ENCODE data around the gene FAM228B.
"Not testable (repeated sequence)": the region's sequence is repeated elsewhere in the genome, so short reads cannot be mapped to it uniquely, and the experiment has no call there.

The FAM228B gene

GRCh38 chr2:24102677-24103076, 20.6 kb upstream of the FAM228B start:
- no peak for DNase-seq (ENCODE audit: low read depth in 2 of 2)

DNA sequence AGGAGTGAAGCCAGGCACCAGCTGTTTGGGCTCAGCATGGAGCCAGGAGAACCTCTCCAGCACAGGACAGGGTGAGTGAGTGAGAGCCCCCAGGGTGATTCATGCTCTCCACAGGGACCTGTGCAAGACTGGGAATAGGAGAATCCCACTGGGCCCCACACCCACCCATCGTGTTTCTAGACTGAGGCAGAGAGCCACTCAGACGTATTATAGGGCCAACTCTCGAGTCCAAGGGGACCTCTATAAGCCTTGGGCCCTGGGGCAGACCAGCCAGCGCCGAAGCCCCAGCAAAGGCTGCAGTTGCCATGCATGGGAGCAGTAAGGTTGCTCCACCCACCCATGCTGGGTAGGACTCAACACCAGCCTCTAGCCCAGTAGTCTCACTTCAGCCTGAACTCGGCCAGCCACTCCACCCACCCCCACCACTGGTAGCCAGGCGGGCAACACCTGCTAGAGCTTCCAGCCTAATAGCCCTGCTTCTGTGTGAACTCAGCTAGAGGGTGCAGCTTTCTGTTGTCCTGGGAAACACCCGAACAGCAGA, 19.1 kb upstream of the FAM228B start:
- no peak for DNase-seq (ENCODE audit: low read depth in 2 of 2)

GRCh38 chr2:24104906-24105305, 18.4 kb upstream of the FAM228B start:
- no peak for DNase-seq (ENCODE audit: low read depth in 2 of 2)

DNA sequence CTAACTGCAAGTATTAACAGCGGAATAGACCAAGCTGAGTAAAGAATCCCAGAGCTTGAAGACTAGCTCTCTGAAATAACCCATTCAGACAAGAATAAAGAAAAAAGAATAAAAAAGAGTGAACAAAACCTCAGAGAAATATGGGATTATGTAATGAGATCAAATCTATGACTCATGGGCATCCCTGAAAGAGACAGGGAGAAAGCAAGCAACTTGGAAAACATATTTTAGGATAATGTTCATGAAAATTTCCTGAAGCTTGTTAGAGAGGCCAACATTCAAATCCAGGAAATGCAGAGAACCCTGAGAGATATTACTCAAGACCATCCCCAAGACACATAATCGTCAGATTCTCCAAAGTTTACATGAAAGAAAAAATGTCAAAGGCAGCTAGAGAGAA, 17.5 kb upstream of the FAM228B start:
- DNase-seq (ENCODE audit: low read depth in 2 of 2) = no peak

- no peak for DNase-seq (ENCODE audit: low read depth in 2 of 2)
Observed at GRCh38 chr2:24106786-24107185, 16.5 kb upstream of the FAM228B start.

DNA sequence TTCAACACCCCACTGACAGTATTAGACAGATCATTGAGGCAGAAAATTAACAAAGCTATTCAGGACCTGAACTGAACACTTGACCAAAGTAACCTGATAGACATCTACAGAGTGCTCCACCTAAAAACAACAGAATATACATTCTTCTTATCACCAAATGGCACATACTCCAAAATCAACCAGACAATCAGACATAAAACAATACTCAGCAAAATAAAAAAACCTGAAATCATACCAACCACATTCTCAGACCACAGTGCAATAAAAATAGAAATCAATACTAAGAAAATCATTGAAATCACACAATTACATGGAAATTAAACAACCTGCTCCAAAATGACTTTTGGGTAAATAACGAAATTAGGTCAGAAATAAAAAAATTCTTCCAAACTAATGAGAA, 15.9 kb upstream of the FAM228B start:
- no peak for DNase-seq (ENCODE audit: low read depth in 2 of 2)

- DNase-seq (ENCODE audit: low read depth in 2 of 2) = not testable (repeated sequence)
Observed at GRCh38 chr2:24109431-24109830, 13.8 kb upstream of the FAM228B start.

GRCh38 chr2:24110660-24111303, 12.5 kb upstream of the FAM228B start:
- DNase-seq (ENCODE audit: low read depth in 2 of 2) = no peak

DNA sequence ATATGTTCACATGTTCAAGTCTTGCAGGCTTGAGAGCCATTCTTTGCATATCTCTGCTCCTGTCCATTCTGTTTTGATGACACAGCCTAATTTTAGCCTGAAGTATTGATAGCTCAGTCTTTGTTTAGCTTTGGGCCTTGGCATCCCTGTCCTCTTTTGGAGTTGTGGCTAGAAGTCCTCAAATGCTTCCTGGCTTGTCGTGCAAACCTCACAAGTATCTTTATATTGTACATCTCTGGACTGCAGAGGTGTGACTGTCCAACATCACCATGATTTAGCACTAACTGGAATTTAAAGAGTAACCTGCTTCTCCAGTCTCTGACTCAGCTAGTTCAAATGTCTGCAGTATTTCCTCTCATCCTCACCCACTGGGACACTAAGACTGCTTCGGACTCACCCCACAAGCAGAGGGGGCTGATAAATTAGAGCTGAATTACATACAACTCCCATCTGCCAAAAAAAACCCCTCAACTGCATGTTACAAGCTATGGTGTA, 11.8 kb upstream of the FAM228B start:
- no peak for DNase-seq (ENCODE audit: low read depth in 2 of 2)

DNA sequence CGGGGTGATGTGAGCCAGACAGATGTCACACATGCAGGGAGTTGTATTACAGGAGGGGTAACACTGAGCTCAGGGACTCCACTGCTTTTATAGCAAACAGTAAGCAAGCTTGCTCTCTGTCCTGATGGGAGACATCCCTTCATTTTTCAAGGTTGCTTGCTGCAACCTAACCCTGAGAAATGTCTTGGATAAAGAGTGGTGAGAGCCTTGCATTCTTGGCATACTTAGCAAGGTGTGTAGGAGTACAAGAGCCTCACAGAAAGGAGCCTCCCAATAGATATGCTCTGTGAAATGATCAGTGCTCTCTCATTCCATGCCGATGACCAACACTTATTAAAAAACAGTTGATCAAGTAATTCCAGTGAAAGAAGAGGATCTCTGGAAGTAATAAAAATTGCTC, 8.2 kb upstream of the FAM228B start:
- DNase-seq (ENCODE audit: low read depth in 2 of 2) = no peak

DNA sequence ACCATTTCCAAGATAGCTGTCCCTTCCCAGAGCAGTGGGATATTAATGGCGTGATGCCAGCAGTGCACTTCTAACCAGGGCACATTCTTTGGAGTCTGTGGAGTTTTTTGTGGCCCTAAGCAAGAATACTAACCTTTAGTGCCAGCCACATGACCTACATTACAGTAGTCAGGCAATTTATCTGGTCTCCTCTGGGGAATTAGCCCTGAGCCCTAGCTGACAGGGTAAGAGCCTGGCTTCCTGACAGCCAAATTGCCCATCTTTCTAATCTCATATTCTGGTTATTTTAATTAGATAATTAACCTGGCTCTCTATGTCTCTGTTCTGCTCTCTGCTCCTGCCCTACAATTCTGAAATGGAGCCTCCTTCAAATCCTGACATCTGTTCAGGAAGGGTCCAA, 5.4 kb upstream of the FAM228B start:
- no peak for DNase-seq (ENCODE audit: low read depth in 2 of 2)

- no peak for DNase-seq (ENCODE audit: low read depth in 2 of 2)
Observed at GRCh38 chr2:24121066-24121465, 2.2 kb upstream of the FAM228B start.

DNA sequence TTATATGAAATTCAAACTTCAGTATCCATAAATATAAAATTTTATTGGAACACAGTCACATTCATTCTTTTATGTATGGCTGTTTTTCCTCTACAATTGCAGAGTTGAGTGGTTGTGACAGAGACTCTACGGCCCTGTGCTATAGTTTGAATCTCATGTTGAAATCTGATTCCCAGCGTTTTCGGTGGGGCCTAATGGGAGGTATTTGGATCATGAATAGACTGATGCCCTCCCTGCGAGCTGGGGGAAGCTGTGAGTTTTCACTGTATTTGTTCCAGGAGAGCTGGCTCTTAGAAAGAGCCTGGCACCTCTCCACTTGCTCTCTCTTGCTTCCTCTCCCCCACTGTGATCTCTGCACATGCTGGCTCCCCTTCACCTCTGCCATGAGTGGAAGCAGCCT, 1.8 kb upstream of the FAM228B start:
- DNase-seq (ENCODE audit: low read depth in 2 of 2) = no peak

GRCh38 chr2:24122366-24123194, 689 bp upstream of the FAM228B start:
- no peak for DNase-seq (ENCODE audit: low read depth in 2 of 2)

DNA sequence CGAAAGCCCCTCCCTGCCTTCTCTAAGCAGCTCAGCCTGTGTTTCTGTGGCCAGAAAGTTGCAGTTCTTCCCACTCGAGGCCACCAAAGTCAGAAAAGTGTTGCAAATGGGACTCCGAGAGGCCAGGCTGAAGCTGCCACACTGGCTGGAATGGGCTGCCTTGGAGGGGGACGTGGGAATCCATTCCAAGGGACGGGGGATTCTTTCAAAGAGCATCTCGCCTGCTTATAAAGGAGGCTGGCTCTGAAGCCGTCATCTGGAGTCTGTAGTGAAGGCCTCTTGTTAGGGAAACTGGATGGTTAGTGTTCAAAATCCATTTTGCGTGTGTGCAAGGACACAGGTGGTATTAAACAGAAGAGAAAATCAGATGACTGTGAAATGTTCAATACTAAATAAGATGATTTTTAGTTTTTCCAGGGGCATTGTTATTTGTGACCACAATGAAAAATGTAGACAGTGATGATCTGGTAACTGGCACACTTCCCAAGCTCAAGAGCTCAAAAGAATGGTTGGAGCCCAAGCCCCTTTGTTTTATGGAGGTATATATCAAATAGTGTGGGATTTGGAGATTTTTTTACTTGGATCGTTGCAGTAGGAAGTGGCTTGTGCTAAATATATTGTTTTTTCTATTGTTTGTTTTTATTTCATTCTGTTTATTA, 782 bp downstream of the FAM228B start:
- DNase-seq (ENCODE audit: low read depth in 2 of 2) = no peak

- no peak for DNase-seq (ENCODE audit: low read depth in 2 of 2)
Observed at GRCh38 chr2:24125956-24126355, 2.7 kb downstream of the FAM228B start.

DNA sequence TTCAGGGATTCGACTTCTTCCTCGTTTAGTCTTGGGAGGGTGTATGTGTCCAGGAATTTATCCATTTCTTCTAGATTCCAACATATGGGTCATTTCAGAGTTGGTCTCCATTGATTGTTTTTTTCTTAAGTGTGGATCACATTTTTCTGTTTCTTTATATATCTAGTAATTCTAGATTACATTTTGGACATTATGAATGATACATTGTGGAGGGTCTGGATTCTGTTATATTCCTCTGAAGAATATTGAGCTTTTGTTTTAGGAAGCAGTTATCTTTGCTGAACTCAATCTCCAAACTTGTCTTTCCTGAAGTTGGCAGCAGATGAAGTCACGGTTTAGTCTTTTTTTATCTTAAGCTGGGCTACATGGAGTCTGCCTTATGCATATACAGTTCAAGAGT, 9.3 kb downstream of the FAM228B start:
- DNase-seq (ENCODE audit: low read depth in 2 of 2) = no peak

DNA sequence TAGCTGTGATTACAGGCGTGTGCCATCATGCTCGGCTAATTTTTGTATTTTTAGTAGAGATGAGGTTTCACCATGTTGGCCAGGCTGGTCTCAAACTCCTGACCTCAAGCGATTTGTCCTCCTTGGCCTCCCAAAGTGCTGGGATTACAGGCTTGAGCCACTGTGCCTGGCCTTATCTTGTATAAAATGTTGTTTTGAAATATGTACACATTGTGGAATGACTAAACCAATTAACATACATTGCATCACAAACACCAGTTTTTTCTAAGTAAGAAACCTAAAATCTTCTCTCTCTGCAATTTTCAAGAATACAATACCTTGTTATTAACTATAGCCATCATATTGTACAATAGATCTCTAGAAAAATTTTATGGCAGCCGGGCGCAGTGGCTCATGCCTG, 17.0 kb downstream of the FAM228B start:
- not testable (repeated sequence) for DNase-seq (ENCODE audit: low read depth in 2 of 2)

GRCh38 chr2:24147364-24147763, 24.1 kb downstream of the FAM228B start:
- no peak for DNase-seq (ENCODE audit: low read depth in 2 of 2)

- no peak for DNase-seq (ENCODE audit: low read depth in 2 of 2)
Observed at GRCh38 chr2:24152413-24153197, 29.3 kb downstream of the FAM228B start.

DNA sequence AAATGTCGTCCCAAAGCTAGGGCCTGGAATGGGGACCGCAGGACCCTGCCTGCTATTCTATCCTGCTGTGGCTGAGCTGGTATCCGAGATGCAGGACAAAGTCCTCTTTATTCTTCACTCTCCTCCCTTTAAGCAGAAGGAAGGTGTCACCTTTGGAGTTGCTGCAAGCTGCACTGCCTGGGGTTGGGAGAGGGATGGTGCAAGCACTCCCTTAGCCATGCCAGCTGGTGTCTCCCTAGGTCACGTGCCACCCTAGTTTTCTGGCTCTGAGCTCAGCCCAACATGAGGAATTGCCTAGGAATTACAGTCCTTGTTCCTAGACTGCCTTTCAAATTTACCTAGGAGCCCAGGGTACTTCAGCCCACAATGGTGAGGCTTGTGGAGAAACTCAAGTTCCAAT, 30.2 kb downstream of the FAM228B start:
- no peak for DNase-seq (ENCODE audit: low read depth in 2 of 2)

DNA sequence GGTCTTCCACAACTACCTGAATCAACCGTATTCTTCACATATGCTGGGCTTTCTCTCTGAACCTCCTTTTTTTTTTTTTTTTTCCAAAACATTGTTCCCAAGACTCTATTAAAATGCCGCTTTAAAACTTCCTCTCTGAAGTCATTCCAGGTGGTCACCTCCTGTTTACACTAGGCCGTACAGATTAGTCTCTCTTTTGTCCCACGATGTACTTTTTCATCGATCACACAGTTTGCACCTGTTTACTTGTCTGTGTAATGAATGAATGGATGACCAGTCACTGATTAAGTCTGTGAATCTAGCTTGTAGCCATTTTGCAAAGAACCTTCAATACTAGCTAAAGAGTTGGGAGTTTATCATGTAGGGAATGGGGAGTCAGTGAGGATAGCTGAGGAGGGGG, 34.9 kb downstream of the FAM228B start:
- no peak for DNase-seq (ENCODE audit: low read depth in 2 of 2)

Data from stimulated activated CD8-positive, alpha-beta memory T cell treated with anti-CD3 and anti-CD28 coated beads, Interleukin-2, amount 100 ng/mL, for 1 hour (primary cell).